Neural cell (in vitro differentiated cells): ENCODE measurements around the gene CDHR5.

Source experiments
- CTCF ChIP-seq: fragments of 450-650 bp; IDR thresholded peaks from 2 replicates; pipeline ENCODE4 v1.5.1; 2014; ENCODE audit warnings: antibody characterized with exemption, mild to moderate bottlenecking, moderate library complexity; ENCODE audit not compliant: poor library complexity, severe bottlenecking
- EZH2 ChIP-seq: fragments of 200-600, 300-800 bp; shearing (Covaris generic), sonication (generic); IDR thresholded peaks from 2 replicates; pipeline ENCODE4 v1.6.1; 2014; ENCODE audit warnings: antibody characterized with exemption, low read length, borderline replicate concordance, mild to moderate bottlenecking; ENCODE audit not compliant: insufficient read depth, poor library complexity, severe bottlenecking
- MXI1 ChIP-seq: fragments of 450-650 bp; conservative IDR thresholded peaks from 2 replicates; pipeline ENCODE4 v1.6.1; 2014; ENCODE audit warnings: antibody characterized with exemption, mild to moderate bottlenecking; ENCODE audit not compliant: poor library complexity, severe bottlenecking
- REST ChIP-seq: IDR thresholded peaks from 2 replicates; pipeline ENCODE4 v1.6.1; 2012; ENCODE audit warnings: borderline replicate concordance
- TAF1 ChIP-seq: IDR thresholded peaks from 2 replicates; pipeline ENCODE4 v1.6.1; 2012; ENCODE audit warnings: low read depth

- TF ChIP-seq CTCF (no peak), REST (no peak), TAF1 (no peak), EZH2 (no peak), MXI1 (no peak)
Measured at GRCh38 chr11:673866-674265, 49.1 kb upstream of the CDHR5 start.
